K562 (cell line): ENCODE data around the gene CAPN10. TPM values are rescaled to one million over a fixed set of nuclear protein-coding genes. Genes with fewer than 3 reads are reported as not detected.

Experiments used
- CLOCK ChIP-seq: fragments of 250-450 bp; sonication (Bioruptor Pico); IDR thresholded peaks from 2 replicates; pipeline ENCODE4 v1.4.0; 2020; ENCODE audit warnings: mild to moderate bottlenecking, moderate library complexity, borderline replicate concordance
- GATA2 ChIP-seq: sonication (generic); formaldehyde crosslinking; IDR thresholded peaks from 2 replicates; pipeline ENCODE4 v1.4.0; 2020; ENCODE audit warnings: mild to moderate bottlenecking, missing genetic modification reagents
- HNRNPLL ChIP-seq: fragments of 200-400 bp; formaldehyde crosslinking; IDR thresholded peaks from 2 replicates; pipeline ENCODE4 v1.6.1; 2017; ENCODE audit warnings: low read length, low read depth, mild to moderate bottlenecking; ENCODE audit not compliant: poor library complexity, severe bottlenecking
- MAX ChIP-seq: sonication (generic); formaldehyde crosslinking; IDR thresholded peaks from 2 replicates; pipeline ENCODE4 v1.9.0; 2022; ENCODE audit warnings: mild to moderate bottlenecking, missing genetic modification reagents
- PML ChIP-seq: IDR thresholded peaks from 2 replicates; pipeline ENCODE4 v1.6.1; 2012; ENCODE audit warnings: low read length, inconsistent platforms
- POLR2AphosphoS5 ChIP-seq: IDR thresholded peaks from 2 replicates; pipeline ENCODE4 v1.6.1; 2011; ENCODE audit warnings: mild to moderate bottlenecking, low read depth, low read length, moderate library complexity; ENCODE audit not compliant: control insufficient read depth, insufficient read depth
- PRPF4 ChIP-seq: fragments of 200-400 bp; formaldehyde crosslinking; IDR thresholded peaks from one replicate; pipeline ENCODE4 v1.6.1; 2017; ENCODE audit warnings: low read length, low read depth, mild to moderate bottlenecking; ENCODE audit not compliant: insufficient read depth, poor library complexity, severe bottlenecking
- RREB1 ChIP-seq: fragments of 250-450 bp; sonication (Bioruptor Pico); IDR thresholded peaks from 2 replicates; pipeline ENCODE4 v1.4.0; 2020
- SAP30 ChIP-seq: fragments of 200-600 bp; sonication (generic); IDR thresholded peaks from 2 replicates; pipeline ENCODE4 v1.6.1; 2012; ENCODE audit warnings: borderline replicate concordance, low read depth, mild to moderate bottlenecking, moderate library complexity, low read length, control low read depth, inconsistent platforms; ENCODE audit not compliant: insufficient read depth, poor library complexity, severe bottlenecking
- SREBF1 ChIP-seq: fragments of 150-350 bp; IDR thresholded peaks from 2 replicates; pipeline ENCODE4 v1.6.1; 2014; ENCODE audit warnings: antibody characterized with exemption, low read depth, low read length, borderline replicate concordance
- TBP ChIP-seq: optimal IDR thresholded peaks from 2 replicates; pipeline ENCODE3; 2011; ENCODE audit warnings: low read depth, low read length, improper control_type of control experiment
- TCFL5 ChIP-seq: fragments of 250-450 bp; sonication (Bioruptor Pico); conservative IDR thresholded peaks from 2 replicates; pipeline ENCODE4 v1.6.1; 2021; ENCODE audit warnings: mild to moderate bottlenecking, moderate library complexity, matching md5 sums
- USF1 ChIP-seq: sonication (generic); formaldehyde crosslinking; IDR thresholded peaks from 2 replicates; pipeline ENCODE4 v1.9.0; 2022; ENCODE audit warnings: mild to moderate bottlenecking, missing genetic modification reagents
- ZBTB17 ChIP-seq: fragments of 450-650 bp; formaldehyde crosslinking; IDR thresholded peaks from 2 replicates; pipeline ENCODE4 v1.4.0; 2020; ENCODE audit warnings: mild to moderate bottlenecking
- ZNF12 ChIP-seq: sonication (generic); formaldehyde crosslinking; IDR thresholded peaks from 2 replicates; pipeline ENCODE4 v1.4.0; 2020; ENCODE audit warnings: mild to moderate bottlenecking, missing genetic modification reagents
- polyA plus RNA-seq, 8 experiments: library from polyadenylated mRNA; depleted of rRNA in 4 of 8; stranded (reverse) in 5 of 8; unstranded in 3 of 8; fragments of >200 nt; fragmentation: Nextera tagmentation in 2 of 8; fragmentation: Illumina TruSeq in 1 of 8; extraction: Ambion mirVana in 2 of 8; extraction: Trizol in 1 of 8; gene quantifications; 2 replicates each; pipeline versions ENCODE4 v1.2.1 to v1.2.3, GENCODE V29; 2011 to 2014; ENCODE audit warnings: inconsistent platforms in 1 of 8, missing spikeins in 1 of 8
- total RNA-seq, 7 experiments: library from RNA; depleted of rRNA in 6 of 7; stranded (reverse); fragments of >200 nt in 6 of 7; fragmentation: Illumina TruSeq in 2 of 7; extraction: Trizol in 2 of 7; gene quantifications; 2 replicates each; pipeline versions ENCODE4 v1.2.1 to v1.2.3, GENCODE V29; 2011 to 2021; ENCODE audit warnings: low replicate concordance in 1 of 7
- TF ChIP-seq, protein P1 (sequence below): sonication (generic); formaldehyde crosslinking; IDR thresholded peaks from 2 replicates; pipeline ENCODE4 v1.8.0; 2022; ENCODE audit warnings: mild to moderate bottlenecking, missing genetic modification reagents

Gene CAPN10
- total and polyA plus RNA-seq, 9 of the 15 experiments (the other 6 are each of a cell fraction or from before 2014, with no cell fraction given), result 0.08 to 26.1 (median 8.4) TPM

GRCh38 chr2:240560084-240560479, 26.5 kb upstream of the CAPN10 start, which contains the start of gene DUSP28 (continued):
- TF ChIP-seq POLR2AphosphoS5, result peak; percentile 76
- peak; percentile 26 for TF ChIP-seq PRPF4
- peak; percentile 25; the same call in 1 of the 2 replicates for TF ChIP-seq PML
- peak; percentile 85; the same call in 1 of the 2 replicates for TF ChIP-seq CLOCK (CRISPR knock-in tag)
- TF ChIP-seq RREB1 (CRISPR knock-in tag), result no peak
- TF ChIP-seq TBP, result peak; percentile 68
- peak; percentile 75 for TF ChIP-seq USF1 (CRISPR knock-in tag)
- TF ChIP-seq, protein P1, sequence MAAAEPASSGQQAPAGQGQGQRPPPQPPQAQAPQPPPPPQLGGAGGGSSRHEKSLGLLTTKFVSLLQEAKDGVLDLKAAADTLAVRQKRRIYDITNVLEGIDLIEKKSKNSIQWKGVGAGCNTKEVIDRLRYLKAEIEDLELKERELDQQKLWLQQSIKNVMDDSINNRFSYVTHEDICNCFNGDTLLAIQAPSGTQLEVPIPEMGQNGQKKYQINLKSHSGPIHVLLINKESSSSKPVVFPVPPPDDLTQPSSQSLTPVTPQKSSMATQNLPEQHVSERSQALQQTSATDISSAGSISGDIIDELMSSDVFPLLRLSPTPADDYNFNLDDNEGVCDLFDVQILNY (CRISPR knock-in tag), result no peak
- TF ChIP-seq HNRNPLL, result no peak
- TF ChIP-seq TCFL5 (CRISPR knock-in tag), result no peak
- TF ChIP-seq ZNF12 (CRISPR knock-in tag), result no peak
- TF ChIP-seq MAX (CRISPR knock-in tag), result peak; percentile 94
- no peak for TF ChIP-seq GATA2 (CRISPR knock-in tag)
- peak; percentile 49 for TF ChIP-seq SAP30
- no peak for TF ChIP-seq SREBF1
- TF ChIP-seq ZBTB17 (CRISPR knock-in tag), result 0 out of 2 replicates have a peak, but pooled peaks have one; percentile 10
